Measurements from ENCODE around the gene DPH7. TPM values are rescaled to one million over a fixed set of nuclear protein-coding genes. Genes with fewer than 3 reads are reported as not detected.

The DPH7 gene
- total RNA-seq, 3 donors from 2014 or later (not counting 1 experiment from before 2014, with no cell fraction given), result 39.5 to 51.0 (median 48.5) TPM

DNA sequence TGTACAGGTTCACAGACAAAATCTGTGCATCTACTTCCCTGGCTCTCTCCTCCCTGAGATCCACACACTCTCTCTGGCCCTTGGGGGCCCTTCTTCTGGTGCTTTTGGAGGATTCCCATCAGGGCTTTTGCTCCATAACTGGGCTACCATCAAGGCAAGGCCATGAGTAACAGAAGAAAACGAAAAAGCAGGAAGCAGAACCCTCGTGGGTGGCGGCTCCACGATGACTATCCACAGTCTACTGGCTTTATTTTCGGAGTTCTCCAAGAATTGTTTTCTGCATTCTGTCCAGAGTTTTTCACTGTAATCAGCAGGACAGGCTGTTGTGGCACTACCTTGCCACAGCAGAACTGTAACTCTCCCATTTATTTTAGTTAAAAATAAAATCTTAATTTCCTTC, 48.4 kb downstream of the DPH7 start:
- intact Hi-C loops (cut with micrococcal nuclease), result no loop called here
- ATAC-seq (no peak), DNase-seq (no peak)
- Histone ChIP-seq H3K27me3 (ENCODE audit: control insufficient read depth, insufficient read depth, low read length) (no peaks in the 10 kb centered on the region), H3K9me3 (ENCODE audit: control insufficient read depth, insufficient read depth, low read length) (no peaks in the 10 kb centered on the region), H3K4me3 (ENCODE audit: low read length) (no peak overlapping the region), H3K4me1 (ENCODE audit: control insufficient read depth, insufficient read depth, low read length) (peaks cover 7% of the 10 kb centered on the region), H3K27ac (ENCODE audit: low read length) (no peak overlapping the region), H3K36me3 (ENCODE audit: control insufficient read depth, insufficient read depth, low read length) (no peaks in the 10 kb centered on the region)
- Mint-ChIP-seq H3K36me3 (no peaks in the 10 kb centered on the region), H3K4me3 (no peak overlapping the region), H3K4me1 (peaks cover 9 to 11% of the 10 kb centered on the region in 2 donors), H3K27ac (no peak overlapping the region), H3K9me3 (no peaks in the 10 kb centered on the region), H3K27me3 (ENCODE audit: low read depth in 2 of 2) (no peaks in the 10 kb centered on the region)
- TF ChIP-seq, protein P1, sequence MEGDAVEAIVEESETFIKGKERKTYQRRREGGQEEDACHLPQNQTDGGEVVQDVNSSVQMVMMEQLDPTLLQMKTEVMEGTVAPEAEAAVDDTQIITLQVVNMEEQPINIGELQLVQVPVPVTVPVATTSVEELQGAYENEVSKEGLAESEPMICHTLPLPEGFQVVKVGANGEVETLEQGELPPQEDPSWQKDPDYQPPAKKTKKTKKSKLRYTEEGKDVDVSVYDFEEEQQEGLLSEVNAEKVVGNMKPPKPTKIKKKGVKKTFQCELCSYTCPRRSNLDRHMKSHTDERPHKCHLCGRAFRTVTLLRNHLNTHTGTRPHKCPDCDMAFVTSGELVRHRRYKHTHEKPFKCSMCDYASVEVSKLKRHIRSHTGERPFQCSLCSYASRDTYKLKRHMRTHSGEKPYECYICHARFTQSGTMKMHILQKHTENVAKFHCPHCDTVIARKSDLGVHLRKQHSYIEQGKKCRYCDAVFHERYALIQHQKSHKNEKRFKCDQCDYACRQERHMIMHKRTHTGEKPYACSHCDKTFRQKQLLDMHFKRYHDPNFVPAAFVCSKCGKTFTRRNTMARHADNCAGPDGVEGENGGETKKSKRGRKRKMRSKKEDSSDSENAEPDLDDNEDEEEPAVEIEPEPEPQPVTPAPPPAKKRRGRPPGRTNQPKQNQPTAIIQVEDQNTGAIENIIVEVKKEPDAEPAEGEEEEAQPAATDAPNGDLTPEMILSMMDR (IDR thresholded peaks at IDR 0.05), result no peak
- WGBS (ENCODE audit: insufficient coverage), result 72% methylated on average over 5 of the region's 5 CpGs

DNA sequence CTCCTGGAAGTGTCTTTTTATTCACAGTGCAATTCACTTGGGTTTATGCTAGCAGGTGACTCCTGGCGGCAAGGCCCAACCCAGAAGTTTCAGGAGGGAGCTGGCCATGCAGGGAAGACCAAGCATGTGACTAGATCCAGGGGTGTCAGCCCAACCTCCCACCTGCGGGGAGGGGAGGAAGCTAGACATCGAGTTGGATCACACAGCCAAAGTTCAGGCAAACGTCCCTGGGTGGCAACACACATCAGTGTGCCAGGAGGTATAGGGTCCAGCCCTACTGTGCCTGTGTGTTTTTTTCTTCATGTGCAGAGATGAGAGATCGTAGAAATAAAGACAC, 53.8 kb downstream of the DPH7 start:
- no peak overlapping the region for H3K27ac ChIP-seq (ENCODE audit: low read length)
- peaks cover 16% of the 10 kb centered on the region for H3K4me1 ChIP-seq (ENCODE audit: control insufficient read depth, insufficient read depth, low read length)
- no peak overlapping the region for H3K27ac Mint-ChIP-seq
- H3K27me3 ChIP-seq (ENCODE audit: control insufficient read depth, insufficient read depth, low read length), result no peaks in the 10 kb centered on the region
- no peak for ATAC-seq
- WGBS (ENCODE audit: insufficient coverage), result 92% methylated on average over 4 of the region's 5 CpGs
- no peaks in the 10 kb centered on the region for H3K9me3 ChIP-seq (ENCODE audit: control insufficient read depth, insufficient read depth, low read length)
- no peaks in the 10 kb centered on the region for H3K27me3 Mint-ChIP-seq (ENCODE audit: low read depth in 2 of 2)
- H3K36me3 Mint-ChIP-seq, result no peaks in the 10 kb centered on the region
- H3K4me3 Mint-ChIP-seq, result no peak overlapping the region
- DNase-seq, result no peak
- no peaks in the 10 kb centered on the region for H3K36me3 ChIP-seq (ENCODE audit: control insufficient read depth, insufficient read depth, low read length)
- intact Hi-C loops (cut with micrococcal nuclease), result loop anchor here (10.0 kb wide), 1 partner anchor 230 kb away; no protein-coding TSS in a partner anchor
- no peaks in the 10 kb centered on the region for H3K9me3 Mint-ChIP-seq
- H3K4me1 Mint-ChIP-seq, result peaks cover 12 to 14% of the 10 kb centered on the region in 2 donors
- no peak overlapping the region for H3K4me3 ChIP-seq (ENCODE audit: low read length)
- TF ChIP-seq, protein P1 (IDR thresholded peaks at IDR 0.05), result no peak

- Mint-ChIP-seq H3K4me3 (no peak overlapping the region), H3K9me3 (no peaks in the 10 kb centered on the region), H3K27me3 (ENCODE audit: low read depth in 2 of 2) (no peaks in the 10 kb centered on the region), H3K36me3 (no peaks in the 10 kb centered on the region), H3K4me1 (peaks cover 12 to 14% of the 10 kb centered on the region in 2 donors), H3K27ac (no peak overlapping the region)
- ATAC-seq (no peak), DNase-seq (no peak)
- WGBS (ENCODE audit: insufficient coverage), result 94% methylated on average over 33 of the region's 33 CpGs
- no peaks in the 10 kb centered on the region for H3K9me3 ChIP-seq (ENCODE audit: control insufficient read depth, insufficient read depth, low read length)
- no peak overlapping the region for H3K4me3 ChIP-seq (ENCODE audit: low read length)
- intact Hi-C loops (cut with micrococcal nuclease), result loop anchor here (10.0 kb wide), 1 partner anchor 230 kb away; no protein-coding TSS in a partner anchor
- peaks cover 16% of the 10 kb centered on the region for H3K4me1 ChIP-seq (ENCODE audit: control insufficient read depth, insufficient read depth, low read length)
- H3K27ac ChIP-seq (ENCODE audit: low read length), result no peak overlapping the region
- TF ChIP-seq, protein P1 (IDR thresholded peaks at IDR 0.05), result no peak
- no peaks in the 10 kb centered on the region for H3K27me3 ChIP-seq (ENCODE audit: control insufficient read depth, insufficient read depth, low read length)
- no peaks in the 10 kb centered on the region for H3K36me3 ChIP-seq (ENCODE audit: control insufficient read depth, insufficient read depth, low read length)
Measured at GRCh38 chr9:137524161-137524980, 54.4 kb downstream of the DPH7 start.
